Bone marrow (tissue), 2 donors: Measurements from ENCODE around the gene ZNF598.

ENCODE experiments used
- DNase-seq, 2 donors: peaks; one replicate each; lab custom pipeline; 2025; lab: John Stamatoyannopoulos, UW

ZNF598 gene

DNA sequence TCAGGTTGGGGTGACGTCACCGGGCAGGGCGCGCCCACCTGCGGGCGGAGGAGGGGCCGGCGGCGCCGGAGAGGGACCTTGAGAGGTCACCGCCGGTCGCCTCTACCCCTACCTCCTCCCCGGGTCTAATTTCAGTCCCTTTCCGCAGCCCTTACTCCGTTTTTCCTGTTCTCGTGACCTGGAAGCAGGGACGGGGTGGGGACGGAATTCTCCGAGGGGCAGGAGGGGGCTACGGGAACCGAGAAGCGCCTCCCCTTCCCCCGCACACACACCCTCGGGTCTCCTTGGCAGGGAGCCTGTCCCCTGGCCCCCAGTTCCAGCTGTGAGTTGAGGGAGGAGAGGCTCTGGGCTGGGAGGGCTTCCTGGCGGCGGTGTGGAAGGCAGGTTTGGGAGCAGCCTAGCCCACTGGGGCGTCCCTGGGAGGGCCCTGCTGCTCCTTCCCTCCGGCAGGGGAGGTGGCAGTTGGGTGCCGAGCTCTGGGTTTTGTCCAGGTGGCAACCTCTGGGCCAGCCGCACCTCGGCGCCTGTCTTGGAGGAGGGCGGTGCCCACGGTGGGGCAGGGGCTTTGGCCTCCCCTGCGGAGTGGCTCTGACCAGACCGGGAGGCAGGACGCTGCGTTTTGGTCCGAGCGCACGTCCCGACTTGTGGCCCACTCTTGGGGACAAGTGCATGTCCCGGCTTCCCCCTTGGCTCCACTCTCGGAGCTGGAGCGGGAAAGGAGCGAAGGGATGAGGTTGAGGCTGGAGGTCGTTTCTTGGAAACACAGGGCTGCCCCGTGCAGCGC, 19.1 kb downstream of the ZNF598 start:
- DNase-seq = no peak

DNA sequence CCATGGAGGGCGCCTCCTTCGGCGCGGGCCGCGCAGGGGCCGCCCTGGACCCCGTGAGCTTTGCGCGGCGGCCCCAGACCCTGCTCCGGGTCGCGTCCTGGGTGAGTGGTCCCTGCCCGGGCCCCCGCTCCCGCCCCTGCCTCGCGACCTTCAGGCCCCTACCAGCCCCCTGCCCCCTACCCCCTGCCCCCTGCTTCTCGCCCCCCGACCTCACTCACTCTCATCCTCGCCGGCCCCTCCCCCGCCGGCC, 19.6 kb downstream of the ZNF598 start:
- DNase-seq = no peak

DNA sequence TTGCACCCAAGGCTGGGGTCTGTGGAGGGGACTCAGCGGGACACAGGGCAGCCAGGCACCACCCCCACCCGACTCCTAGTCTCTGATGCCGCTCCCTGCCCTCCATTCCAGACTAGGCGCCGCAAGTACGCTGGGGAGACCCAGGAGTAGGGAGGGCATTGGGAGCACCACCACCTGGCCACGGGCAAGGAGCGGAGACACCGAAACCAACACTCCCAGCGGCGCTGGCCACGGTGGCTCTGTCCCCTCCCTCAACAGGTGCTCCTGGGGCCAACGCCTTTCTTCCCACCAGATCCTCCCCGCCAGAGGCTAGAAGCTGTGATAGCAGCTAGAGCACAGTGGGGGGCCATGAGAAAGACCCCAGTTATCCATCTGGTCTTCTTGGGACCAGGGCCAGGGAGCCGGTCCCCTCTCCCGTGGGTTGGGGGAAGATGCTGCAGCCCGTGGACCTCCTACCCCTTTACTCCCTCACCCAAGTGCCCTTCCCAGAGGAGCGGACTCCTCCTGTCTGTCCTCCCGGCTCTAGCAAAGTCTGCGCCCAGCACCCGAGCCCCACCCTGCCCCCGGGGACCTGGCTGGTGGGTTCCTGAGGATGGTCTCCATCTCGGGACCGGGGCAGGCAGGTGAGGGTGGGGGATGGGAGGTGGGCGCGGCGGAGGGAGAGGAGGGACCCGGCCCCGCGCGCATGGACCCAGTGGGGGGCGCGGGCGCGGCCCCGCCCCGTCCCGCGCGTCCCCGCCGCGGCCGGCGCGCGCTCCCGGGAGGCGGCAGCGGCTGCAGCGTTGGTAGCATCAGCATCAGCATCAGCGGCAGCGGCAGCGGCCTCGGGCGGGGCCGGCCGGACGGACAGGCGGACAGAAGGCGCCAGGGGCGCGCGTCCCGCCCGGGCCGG, 20.2 kb downstream of the ZNF598 start, which contains the start of gene SYNGR3:
TSS of gene SYNGR3 (plus strand) at position 762 of the 892 bp plus-strand sequence. CDS start 133 bp downstream, outside the sequence.
- no peak for DNase-seq

DNA sequence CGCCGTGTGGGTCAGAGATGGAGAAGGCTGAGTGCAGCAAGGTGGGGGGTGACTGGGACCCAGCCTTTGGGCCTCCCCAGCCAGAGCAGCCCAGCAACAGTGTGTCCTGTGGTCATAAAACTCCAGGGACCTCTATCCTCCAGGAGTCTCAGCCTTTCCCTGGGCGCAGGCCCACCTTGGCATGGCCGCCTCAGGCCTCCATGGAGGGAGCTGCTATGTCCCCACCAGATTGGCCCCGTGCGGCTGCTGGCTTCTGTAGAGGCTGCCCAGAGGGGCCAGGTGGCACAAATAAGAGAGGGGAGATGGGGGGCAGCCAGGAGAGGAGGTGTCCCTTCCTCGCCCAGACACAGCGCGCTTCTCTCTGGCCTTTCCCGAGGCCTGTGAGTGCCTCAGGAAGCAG, 22.4 kb downstream of the ZNF598 start:
- no peak for DNase-seq

DNA sequence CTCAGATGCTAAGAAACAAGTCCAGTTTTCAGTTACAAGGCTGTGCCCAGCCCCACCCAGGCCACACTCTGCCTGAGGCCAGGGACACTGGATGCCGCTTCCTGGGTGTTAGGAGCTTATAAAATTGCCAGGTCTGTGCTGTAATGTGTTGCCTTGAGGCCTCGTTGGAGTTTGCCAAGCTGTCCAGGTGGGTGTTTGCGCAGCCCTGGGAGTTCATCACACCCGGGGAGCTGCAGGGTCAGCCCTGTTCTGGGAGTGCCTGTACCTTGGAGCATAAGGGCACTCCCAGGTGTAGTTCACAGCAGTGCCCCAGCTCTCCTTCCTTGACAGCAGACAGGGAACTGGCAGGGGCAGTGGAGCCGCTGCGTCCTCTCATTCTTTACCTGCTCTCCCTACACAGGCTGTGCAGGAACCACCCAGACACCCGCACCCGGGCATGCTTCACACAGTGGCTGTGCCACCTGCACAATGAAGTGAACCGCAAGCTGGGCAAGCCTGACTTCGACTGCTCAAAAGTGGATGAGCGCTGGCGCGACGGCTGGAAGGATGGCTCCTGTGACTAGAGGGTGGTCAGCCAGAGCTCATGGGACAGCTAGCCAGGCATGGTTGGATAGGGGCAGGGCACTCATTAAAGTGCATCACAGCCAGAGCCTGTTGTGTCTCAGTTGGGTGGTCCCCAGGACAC, 24.0 kb downstream of the ZNF598 start:
- no peak for DNase-seq

DNA sequence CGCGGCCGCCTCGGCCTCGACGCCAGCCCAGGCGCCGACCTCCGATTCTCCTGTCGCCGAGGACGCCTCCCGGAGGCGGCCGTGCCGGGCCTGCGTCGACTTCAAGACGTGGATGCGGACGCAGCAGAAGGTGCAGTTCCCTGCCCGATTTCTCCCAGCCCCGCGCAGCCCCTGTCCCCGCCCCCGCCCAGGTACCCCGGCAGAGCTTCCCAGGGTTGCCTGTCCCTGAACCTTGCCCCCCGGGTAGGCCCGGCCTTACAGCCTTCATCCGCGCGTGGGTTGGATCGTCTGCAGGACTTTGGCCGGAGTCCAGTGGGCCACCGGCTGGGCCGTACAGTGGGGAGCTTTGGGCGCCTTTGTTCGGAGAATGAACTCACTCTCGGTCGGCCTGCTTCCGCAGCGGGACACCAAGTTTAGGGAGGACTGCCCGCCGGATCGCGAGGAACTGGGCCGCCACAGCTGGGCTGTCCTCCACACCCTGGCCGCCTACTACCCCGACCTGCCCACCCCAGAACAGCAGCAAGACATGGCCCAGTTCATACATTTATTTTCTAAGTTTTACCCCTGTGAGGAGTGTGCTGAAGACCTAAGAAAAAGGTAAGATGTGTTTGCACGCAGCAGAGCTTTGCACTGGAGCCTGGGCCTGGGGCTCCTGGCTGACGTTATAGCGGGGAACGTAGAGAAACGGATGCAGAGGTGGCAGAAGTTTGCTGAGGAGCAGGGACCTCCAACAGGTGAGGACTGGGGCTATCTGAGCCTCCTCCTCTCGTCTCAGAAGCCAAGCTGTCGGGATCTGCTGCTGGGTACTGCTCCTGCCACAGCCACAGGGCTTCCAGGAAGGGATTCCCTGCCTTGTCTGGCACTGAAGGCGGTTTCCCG, 25.0 kb downstream of the ZNF598 start:
- no peak for DNase-seq

DNA sequence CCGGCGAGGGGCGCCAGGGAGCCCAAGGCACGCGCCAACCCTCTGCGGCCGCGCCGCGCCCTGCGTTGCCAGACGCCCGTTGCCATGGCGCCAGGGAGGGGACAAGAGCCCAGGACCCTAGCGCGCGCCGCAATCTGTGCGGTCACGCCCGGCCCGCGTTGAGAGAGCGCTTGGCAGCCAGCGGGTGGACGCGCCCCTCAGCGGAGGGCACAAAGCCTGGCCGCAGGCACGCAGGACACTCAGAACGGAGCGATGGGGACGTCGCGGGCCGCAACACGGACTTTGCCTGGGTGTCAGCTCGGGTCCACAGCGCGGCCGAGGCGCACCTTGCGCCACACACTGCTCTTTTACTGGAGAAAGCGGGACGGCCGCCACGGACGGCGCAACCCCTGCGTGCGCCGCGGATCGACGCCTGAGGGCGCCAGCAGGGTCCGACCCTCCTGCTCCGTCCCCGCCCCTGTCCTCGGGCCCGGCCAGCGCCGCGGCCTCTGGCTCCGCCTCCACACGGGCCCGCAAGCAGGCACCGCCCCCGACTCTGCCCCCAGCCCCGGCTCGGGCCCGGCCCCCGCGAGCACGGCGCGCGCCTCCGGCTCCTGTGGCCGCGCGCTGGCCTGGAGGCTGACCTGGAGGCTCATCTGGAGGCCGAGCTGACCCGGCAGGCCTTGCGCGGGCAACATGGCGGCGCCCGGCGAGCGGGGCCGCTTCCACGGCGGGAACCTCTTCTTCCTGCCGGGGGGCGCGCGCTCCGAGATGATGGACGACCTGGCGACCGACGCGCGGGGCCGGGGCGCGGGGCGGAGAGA, 25.9 kb downstream of the ZNF598 start, which contains the start of gene GFER:
TSS of gene GFER (plus strand) at position 650 of the 803 bp plus-strand sequence. CDS start at position 676, 26 bp downstream.
- peak; percentile 50 to 74 for DNase-seq

DNA sequence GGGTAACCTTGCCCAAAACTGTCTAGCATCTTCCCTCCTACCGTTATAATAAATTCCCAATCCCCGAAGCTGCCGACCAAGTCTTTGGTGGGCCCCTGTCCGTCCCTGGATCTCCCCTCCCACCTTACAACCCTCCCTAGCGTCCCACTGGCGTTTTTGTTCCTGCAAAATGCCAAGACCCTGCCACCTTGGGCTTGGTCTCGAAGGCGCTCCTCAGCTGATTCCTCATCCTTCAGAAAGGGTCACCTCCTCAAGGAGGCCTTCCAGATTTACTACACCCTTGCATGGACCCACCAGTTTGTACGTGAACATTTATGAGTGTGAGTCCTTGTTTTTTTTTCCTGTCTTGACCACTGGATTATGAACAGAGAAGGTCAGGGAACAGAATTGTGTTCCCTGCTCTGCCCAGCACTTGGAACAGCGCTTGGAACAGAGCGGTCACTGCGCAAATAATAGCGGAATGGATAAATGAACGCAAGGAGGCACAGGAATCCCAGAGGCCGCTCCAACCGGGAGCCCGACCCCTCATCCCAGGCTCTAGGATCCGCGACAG, 26.6 kb downstream of the ZNF598 start:
- no peak for DNase-seq

DNA sequence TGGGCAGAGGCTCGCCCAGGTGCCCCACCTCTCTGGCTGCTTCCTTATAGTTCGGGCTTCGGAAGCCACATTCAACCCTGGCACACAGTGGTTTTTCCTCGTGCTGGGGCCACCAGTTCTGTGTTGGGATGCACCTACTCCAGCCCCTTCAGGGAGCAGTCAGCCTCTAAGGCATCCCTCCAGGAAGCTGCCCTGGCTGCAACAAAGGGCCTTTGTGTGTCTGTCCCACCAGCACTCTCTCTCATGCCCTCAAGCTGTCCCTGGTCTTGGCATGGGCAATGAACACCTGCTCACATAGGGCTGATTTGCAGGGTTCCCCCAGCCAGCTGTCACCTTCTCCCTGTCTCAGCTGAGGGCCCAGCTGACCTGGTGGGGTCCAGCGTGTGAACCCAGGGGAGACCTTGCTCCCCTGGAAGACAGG, 27.6 kb downstream of the ZNF598 start:
- no peak for DNase-seq

DNA sequence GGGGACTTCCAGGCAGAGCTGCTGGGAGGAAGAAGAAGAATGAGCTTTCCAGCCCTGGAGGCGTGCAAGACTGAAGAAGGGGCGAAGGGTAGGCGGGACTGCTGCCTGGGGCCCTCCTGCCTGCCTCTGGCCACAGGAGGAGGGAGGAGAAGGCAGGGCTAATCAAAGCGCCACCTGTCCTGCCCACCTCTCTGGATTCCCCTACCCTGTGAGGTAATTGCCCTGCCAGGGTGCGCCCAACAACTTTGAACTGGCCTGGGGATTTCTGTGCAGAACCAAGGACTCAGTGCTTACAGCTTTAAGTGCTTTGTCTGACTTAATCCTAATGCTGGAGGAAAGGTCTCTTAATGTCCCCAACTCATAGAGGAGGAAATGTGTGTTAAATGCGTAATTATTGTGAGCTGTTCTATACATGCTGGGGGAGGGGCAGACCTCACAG, 28.2 kb downstream of the ZNF598 start, which contains the start of gene NOXO1:
TSS of gene NOXO1 (minus strand) at position 72 of the 439 bp plus-strand sequence. CDS start 290 bp downstream, outside the sequence.
- no peak for DNase-seq

DNA sequence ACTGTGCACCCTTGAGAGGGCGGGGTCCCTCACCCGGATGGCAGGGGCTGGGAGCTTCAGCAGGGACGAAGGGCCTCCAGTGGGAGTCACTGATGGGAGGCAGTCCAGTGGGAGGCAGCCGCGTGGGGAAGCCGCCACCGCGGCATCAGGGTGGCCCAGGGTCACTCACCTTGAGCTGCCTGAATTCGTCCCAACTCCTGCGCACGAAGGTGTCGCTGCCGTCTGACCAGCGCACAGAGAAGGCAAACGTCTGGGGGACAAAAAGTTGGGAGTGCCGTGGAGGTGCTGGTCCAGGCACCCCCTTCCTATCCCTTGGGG, 28.9 kb downstream of the ZNF598 start:
- no peak for DNase-seq

DNA sequence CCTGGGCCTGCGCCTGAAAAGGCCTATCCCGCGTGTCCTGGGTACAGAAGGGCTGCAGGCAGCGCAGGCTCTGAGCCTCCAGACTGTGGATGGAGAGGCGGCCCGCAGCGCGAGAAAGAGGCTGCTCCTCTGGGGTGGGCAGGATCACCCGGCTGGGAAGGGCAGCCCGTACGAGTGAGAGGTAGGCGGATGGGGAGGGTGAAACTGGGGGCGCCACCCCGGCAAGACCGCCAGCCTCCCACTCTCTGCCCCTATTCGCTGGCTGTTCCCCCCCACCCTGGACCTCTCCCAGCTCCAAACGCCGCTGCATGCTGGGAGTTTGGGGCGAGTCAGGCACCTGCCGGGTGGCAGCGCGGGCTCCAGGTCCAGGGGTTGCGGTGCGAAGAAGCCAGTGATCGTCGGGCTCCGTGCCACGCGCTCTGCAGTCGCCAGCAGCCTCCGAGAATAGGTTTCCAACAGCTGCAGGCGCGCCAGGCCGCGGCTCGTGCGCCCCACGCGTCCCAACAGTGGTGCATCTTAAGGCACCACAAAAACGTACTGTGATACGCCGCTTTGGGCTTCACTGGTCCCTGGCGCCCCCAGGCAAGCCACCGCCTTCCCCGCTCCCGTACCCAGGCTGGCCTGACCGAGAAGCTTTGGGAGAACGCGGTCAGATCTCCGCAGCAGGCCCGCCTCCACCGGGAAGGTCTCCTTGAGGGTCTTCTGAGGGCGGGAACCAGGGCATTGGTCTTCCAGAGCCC, 29.4 kb downstream of the ZNF598 start:
- no peak for DNase-seq

DNA sequence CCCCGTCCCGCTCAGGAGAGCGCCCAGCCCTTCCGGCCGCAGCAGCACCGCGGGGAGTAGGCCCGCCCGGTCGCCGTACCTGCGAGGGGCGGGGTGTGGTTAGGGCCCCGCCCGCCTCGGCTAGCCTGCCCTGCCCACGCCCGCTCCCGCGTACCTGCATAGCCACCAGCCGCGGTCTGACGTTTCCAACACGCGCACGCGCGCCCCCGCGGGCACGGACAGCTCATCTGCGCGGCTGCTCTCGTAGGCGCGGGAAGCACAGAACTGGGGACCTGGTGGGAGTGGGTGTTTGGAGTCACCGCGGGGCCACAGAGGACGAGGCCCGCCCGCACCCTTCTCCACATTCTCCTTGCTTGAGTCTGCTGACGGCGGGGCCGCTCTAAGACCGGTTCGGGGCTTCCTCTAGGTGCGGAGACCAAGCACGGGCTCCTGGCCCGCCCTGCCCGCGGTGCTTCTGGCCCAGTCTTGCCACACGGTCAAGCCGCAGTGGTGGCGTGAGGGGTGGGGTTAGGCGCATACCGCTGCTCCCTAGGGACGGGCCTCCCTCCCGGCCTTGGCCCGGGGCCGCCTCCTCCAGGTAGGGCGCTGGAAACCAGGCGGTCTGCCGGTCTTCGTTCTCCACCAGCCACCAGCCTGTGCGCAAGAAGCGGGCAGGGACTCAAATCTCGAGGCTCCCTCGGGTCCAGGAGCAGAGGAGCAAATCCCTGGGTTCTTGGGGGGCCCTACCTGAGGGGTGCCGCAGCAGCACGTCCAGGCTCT, 30.2 kb downstream of the ZNF598 start:
- DNase-seq = no peak

DNA sequence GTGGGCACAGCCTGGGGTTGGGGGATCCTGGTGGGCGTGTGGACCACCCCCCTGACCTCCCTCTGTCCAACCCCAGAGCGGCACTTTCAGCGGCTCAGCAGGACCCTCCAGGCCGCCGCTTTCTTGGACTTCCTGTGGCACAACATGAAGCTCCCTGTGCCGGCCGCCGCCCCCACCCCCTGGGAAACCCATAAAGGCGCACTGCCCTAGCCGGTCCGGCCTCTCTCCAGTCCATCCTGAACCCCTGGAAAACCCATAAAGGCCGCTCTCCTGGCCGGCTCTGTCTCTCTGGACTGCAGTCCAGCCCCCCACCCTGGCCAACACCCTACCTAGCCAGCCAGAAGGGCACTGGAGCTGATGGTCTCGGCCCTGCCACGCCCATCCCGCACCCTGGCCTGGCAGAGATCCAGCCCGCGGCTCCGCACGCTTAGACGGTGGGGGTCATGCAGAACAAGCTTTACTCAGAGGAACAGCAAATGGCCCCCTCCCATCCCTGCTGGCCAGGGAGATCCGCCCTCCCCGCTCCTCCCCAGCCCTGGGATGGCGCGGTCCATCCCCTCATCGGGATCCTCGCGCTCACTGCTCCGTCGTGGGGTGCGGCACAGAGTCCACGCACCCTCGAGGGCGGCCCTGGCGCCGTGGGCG, 31.0 kb downstream of the ZNF598 start:
- no peak for DNase-seq

DNA sequence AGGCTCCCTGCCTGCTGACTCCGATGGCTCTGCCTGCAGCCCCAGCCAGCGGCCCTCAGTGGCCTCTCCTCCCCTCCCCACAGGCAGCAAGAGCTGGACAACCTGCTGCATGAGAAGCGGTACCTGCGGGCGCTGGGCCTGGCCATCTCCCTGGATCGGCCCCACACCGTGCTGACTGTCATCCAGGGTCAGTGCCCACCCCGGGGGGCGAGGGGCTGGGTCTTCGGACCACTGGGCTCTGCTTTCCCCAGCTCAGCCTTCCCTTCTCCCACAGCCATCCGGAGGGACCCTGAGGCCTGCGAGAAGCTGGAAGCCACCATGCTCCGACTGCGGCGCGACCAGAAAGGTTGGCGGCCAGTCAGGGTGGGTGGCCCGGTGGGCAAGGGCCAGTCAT, 31.7 kb downstream of the ZNF598 start:
- no peak for DNase-seq

DNA sequence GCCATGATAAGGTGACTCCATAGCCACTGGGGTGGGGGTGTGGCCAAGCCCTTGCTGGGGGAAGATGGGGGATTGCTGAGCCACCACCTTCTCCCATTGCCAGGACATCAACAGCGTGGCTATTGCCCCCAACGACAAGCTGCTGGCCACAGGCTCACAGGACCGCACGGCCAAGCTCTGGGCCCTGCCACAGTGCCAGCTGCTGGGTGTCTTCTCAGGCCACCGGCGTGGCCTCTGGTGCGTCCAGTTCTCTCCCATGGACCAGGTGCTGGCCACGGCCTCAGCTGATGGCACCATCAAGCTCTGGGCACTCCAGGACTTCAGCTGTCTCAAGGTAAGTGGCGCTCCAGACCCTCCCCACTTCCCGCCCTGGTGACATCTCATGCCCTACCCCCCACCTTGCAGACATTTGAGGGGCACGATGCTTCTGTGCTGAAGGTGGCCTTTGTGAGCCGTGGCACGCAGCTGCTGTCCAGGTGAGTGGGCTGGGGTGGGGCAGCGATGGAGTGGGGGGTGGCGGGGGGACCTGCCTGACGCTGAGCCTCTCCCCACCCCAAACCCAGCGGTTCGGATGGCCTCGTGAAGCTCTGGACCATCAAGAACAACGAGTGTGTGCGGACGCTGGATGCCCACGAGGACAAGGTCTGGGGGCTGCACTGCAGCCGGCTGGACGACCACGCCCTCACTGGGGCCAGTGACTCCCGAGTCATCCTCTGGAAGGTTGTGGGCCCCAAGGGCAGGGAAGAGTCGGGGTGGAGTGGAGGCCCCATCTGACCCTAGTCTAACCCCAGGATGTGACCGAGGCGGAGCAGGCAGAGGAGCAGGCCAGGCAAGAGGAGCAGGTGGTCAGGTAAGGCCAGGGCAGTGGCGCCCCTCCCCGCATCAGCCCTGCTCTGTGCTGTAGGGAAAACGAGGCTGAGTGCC, 32.4 kb downstream of the ZNF598 start:
- DNase-seq = no peak

DNA sequence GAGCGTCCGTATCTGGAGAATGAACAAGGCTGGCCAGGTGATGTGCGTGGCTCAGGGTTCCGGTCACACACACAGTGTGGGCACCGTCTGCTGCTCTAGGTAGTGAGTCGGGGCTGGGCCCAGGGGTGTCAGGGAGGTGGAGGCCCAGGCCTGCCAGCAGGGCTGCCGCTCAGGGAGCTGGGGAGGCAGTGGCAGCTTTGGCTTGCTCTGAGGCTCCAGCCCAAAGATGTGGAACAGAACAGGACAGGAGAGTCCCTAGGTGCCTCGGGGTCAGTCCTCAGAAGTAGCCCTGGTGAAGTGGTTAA, 33.5 kb downstream of the ZNF598 start:
- no peak for DNase-seq
